ENCODE data around the gene CBX2. TPM values are rescaled to one million over a fixed set of nuclear protein-coding genes. Genes with fewer than 3 reads are reported as not detected.
A peak's percentile ranks its signal among the peaks of the same experiment; 100 is the strongest.

Gene CBX2
- total RNA-seq, 1 donor from 2014 or later: 5.7 TPM

DNA sequence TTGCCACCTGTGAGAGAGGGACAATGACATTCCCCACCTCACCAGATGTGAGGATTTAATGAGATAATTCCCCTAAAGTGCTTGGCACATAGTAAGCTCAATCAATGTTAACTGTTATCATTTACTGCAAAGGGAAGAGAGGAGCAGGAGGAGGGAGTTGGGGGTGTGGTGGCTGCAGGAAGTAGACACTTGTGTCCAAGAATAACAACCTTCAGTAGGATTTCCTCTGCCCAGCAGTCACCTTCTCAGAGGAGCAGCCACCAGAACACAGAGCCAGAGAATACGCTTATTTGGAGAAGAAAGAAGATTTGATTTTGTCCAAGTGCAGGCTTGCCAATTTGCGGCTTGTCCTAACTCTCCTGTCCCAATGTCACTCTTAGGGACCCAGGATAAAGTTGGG is 51.1 kb downstream of the CBX2 start:
- peaks cover 5 to 12% (median 8%) of the 10 kb centered on the region in 3 donors for H3K4me1 ChIP-seq (ENCODE audit: control insufficient read depth in 3 of 3, insufficient read depth in 3 of 3, low read length in 3 of 3)
- H3K9me3 ChIP-seq (ENCODE audit: control insufficient read depth in 3 of 3, low read length in 3 of 3): no peaks in the 10 kb centered on the region
- H3K27ac ChIP-seq (ENCODE audit: low read depth, low read length): no peak overlapping the region
- H3K4me3 ChIP-seq (ENCODE audit: low read length in 3 of 3): no peak overlapping the region
- H3K27me3 ChIP-seq (ENCODE audit: control insufficient read depth in 3 of 3, insufficient read depth in 3 of 3, low read length in 3 of 3): peaks cover 20 to 28% (median 24%) of the 10 kb centered on the region in 3 donors
- no peak overlapping the region for H3K9ac ChIP-seq (ENCODE audit: low read depth in 1 of 3, low read length in 3 of 3)
- peaks cover 0 to under 1% (median 0%) of the 10 kb centered on the region in 3 donors for H3K36me3 ChIP-seq (ENCODE audit: control insufficient read depth in 3 of 3, insufficient read depth in 3 of 3, low read length in 3 of 3)

DNA sequence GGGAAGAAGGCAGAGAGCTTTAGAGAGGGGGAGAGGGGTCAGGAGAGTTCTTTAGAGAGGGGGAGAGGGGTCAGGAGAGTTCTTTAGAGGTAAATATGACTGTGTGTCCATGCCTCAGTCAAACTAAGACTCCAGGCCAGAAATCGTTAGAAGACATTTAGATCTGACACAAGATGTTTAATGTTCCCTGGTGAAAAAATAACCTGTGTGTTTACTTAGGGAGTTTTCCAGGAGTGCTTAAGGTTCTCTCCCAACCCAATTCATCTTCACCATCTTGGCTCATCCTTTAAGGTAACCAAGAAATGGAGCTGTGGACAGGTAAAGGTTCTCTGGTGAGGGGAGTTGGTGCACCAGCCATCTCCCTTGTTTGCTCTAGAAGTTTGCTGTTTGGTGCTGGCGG is 51.5 kb downstream of the CBX2 start:
- Histone ChIP-seq H3K4me3 (ENCODE audit: low read length in 3 of 3) (no peak overlapping the region), H3K9me3 (ENCODE audit: control insufficient read depth in 3 of 3, low read length in 3 of 3) (no peaks in the 10 kb centered on the region), H3K27me3 (ENCODE audit: control insufficient read depth in 3 of 3, insufficient read depth in 3 of 3, low read length in 3 of 3) (peaks cover 20 to 25% (median 24%) of the 10 kb centered on the region in 3 donors), H3K36me3 (ENCODE audit: control insufficient read depth in 3 of 3, insufficient read depth in 3 of 3, low read length in 3 of 3) (peaks cover 0 to 2% (median under 1%) of the 10 kb centered on the region in 3 donors), H3K27ac (ENCODE audit: low read depth, low read length) (no peak overlapping the region), H3K9ac (ENCODE audit: low read depth in 1 of 3, low read length in 3 of 3) (no peak overlapping the region), H3K4me1 (ENCODE audit: control insufficient read depth in 3 of 3, insufficient read depth in 3 of 3, low read length in 3 of 3) (peaks cover 5 to 12% (median 8%) of the 10 kb centered on the region in 3 donors)

DNA sequence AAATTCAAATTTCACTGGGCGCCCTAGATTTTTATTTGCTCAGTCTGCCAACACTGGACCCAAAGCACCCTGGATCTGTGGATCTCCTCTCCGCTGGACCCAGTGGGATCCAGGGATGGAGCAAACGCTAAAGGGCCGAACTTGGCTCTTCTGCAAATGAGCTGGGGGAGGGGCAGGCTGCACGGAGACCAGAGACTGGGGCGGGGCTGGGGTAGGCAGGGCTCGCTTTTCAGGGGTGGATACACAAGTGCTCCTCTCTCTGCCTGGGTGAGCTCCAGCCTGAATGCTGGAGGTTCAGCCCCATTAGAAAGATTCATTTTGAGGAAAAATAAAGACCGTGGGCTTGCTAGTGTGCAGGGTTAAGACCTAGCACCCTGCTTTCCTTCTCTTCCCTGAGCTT is 52.4 kb downstream of the CBX2 start:
- Histone ChIP-seq H3K36me3 (ENCODE audit: control insufficient read depth in 3 of 3, insufficient read depth in 3 of 3, low read length in 3 of 3) (peaks cover 4 to 10% (median 5%) of the 10 kb centered on the region in 3 donors), H3K4me3 (ENCODE audit: low read length in 3 of 3) (no peak overlapping the region), H3K27ac (ENCODE audit: low read depth, low read length) (no peak overlapping the region), H3K9me3 (ENCODE audit: control insufficient read depth in 3 of 3, low read length in 3 of 3) (no peaks in the 10 kb centered on the region), H3K27me3 (ENCODE audit: control insufficient read depth in 3 of 3, insufficient read depth in 3 of 3, low read length in 3 of 3) (peaks cover 14 to 22% (median 20%) of the 10 kb centered on the region in 3 donors), H3K4me1 (ENCODE audit: control insufficient read depth in 3 of 3, insufficient read depth in 3 of 3, low read length in 3 of 3) (peaks cover 5 to 12% (median 8%) of the 10 kb centered on the region in 3 donors), H3K9ac (ENCODE audit: low read depth in 1 of 3, low read length in 3 of 3) (no peak overlapping the region)

DNA sequence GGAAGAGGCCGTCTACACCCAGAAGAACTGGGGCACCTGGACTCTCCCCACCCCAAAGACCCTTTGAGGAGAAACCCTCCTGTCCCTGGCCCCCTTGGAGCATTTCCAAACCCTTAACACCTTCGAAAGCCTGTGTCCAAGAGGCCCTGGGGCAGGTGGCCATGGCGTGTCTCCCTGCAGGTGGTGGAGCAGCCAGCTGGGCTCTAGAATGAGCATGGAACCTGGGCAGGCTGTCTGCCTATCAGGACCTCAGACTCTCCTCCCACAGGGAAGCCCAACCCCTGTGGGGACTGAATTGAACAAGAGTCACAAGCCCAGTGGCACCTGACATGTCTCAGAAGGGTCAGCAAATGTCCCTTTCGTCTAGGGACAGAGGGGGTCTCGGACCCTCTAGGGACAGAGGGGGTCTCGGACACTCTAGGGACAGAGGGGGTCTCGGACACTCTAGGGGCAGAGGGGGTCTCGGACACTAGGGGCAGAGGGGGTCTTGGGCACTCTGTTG is 52.9 kb downstream of the CBX2 start:
- no peaks in the 10 kb centered on the region for H3K9me3 ChIP-seq (ENCODE audit: control insufficient read depth in 3 of 3, low read length in 3 of 3)
- no peak overlapping the region for H3K9ac ChIP-seq (ENCODE audit: low read depth in 1 of 3, low read length in 3 of 3)
- peaks cover 4 to 10% (median 5%) of the 10 kb centered on the region in 3 donors for H3K36me3 ChIP-seq (ENCODE audit: control insufficient read depth in 3 of 3, insufficient read depth in 3 of 3, low read length in 3 of 3)
- H3K4me3 ChIP-seq (ENCODE audit: low read length in 3 of 3): no peak overlapping the region
- peaks cover 5 to 12% (median 8%) of the 10 kb centered on the region in 3 donors for H3K4me1 ChIP-seq (ENCODE audit: control insufficient read depth in 3 of 3, insufficient read depth in 3 of 3, low read length in 3 of 3)
- no peak overlapping the region for H3K27ac ChIP-seq (ENCODE audit: low read depth, low read length)
- H3K27me3 ChIP-seq (ENCODE audit: control insufficient read depth in 3 of 3, insufficient read depth in 3 of 3, low read length in 3 of 3): peaks cover 14 to 17% (median 17%) of the 10 kb centered on the region in 3 donors

DNA sequence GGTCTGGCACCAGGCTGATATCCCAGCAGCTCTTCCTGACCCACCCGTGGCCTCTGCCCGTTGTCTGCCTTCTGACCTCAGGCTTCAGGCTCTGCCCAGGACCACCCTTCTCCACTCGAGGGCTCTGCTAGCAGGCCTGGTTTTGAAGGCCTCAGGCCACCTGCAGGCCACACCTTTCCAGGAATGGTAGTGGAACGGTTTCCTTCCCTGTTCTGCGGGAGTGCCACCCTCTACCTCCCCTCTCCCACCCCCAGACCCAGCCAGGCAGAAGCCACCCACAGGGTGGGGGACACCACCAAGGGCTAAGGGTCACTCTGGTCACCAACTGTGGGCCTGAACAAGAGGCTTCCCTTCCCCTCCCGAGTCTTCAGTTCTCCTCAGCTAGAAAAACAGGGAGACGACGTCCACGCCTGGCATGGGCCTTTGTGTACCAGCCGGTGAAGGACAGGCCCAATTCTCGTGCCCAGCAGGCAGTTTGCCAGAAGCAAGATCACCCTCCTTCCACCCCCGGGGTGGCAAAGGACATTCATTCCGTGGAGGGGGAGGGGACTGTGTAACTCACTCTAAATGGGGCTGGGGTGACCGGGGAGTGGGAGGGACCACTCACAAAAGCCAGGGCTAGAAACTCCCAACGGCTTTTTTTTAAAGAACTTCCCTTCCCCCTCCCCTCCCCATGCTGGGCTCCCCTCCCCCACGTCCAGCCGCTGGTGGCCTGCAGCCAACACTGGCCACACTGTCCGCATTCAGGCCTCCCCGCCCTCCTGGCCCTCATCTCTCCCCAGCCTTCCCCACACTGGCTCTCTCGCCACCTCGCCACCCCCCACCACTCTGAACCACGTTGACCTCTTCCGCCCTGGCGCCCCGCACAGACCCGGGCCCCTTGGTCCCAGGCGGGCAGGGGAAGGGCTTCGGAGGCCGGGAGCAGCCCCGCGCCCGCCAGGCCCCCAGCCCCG is 53.6 kb downstream of the CBX2 start:
- Histone ChIP-seq H3K9me3 (ENCODE audit: control insufficient read depth in 3 of 3, low read length in 3 of 3) (no peaks in the 10 kb centered on the region), H3K27me3 (ENCODE audit: control insufficient read depth in 3 of 3, insufficient read depth in 3 of 3, low read length in 3 of 3) (peaks cover 9 to 12% (median 12%) of the 10 kb centered on the region in 3 donors), H3K4me1 (ENCODE audit: control insufficient read depth in 3 of 3, insufficient read depth in 3 of 3, low read length in 3 of 3) (peaks cover 8 to 17% (median 9%) of the 10 kb centered on the region in 3 donors), H3K27ac (ENCODE audit: low read depth, low read length) (no peak overlapping the region), H3K36me3 (ENCODE audit: control insufficient read depth in 3 of 3, insufficient read depth in 3 of 3, low read length in 3 of 3) (peaks cover 4 to 10% (median 5%) of the 10 kb centered on the region in 3 donors), H3K4me3 (ENCODE audit: low read length in 3 of 3) (peak overlapping the region in 1 of 3 donors; percentile 35), H3K9ac (ENCODE audit: low read depth in 1 of 3, low read length in 3 of 3) (peak overlapping the region in 1 of 3 donors; percentile 62)

DNA sequence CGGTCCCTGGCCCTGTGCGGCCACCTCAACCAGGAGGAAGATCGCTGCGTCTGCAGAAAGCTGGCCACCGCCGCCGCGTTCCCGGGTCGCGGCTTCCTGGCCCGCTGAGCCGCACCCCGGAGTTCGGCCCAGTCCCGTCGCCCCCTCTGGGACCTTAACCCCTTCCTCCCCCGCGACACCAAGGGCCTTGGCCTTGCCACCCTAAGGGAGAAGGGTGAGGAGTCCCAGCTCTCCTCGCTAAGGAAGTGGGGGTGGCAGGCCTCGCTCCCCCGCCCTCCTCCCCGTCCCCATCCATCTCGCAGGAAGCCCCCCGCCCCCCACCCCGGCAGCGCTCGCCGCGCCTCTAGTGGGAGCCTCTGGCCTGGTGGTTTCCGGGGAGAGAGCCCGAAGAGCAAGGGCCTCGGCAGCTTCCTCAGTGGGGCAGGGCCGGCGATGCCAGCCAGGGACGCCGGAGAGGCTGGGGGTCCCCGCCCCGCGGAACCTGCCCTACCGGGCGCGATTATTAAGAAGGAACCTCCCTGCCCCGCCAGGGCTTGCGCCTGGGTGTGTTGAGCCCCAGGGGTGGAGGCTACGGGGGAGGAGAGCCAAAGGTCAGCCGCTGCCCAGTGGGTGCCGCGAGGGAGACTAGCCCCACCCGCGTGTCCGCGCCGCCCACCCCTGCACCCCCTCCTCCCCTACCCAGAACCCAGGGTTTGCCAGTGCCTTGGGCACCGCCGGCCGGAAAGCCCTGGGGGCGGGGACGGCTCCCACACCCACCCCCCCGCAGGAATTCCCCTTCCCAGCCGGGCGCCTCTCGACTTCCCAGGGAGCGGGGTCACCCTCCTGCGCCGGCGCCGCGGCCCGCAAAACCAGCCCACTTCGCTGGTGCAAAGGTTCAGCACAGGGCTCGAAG is 54.5 kb downstream of the CBX2 start:
- peak overlapping the region in 1 of 3 donors; percentile 35 for H3K4me3 ChIP-seq (ENCODE audit: low read length in 3 of 3)
- no peaks in the 10 kb centered on the region for H3K9me3 ChIP-seq (ENCODE audit: control insufficient read depth in 3 of 3, low read length in 3 of 3)
- peaks cover 4 to 10% (median 5%) of the 10 kb centered on the region in 3 donors for H3K36me3 ChIP-seq (ENCODE audit: control insufficient read depth in 3 of 3, insufficient read depth in 3 of 3, low read length in 3 of 3)
- H3K9ac ChIP-seq (ENCODE audit: low read depth in 1 of 3, low read length in 3 of 3): peak overlapping the region in 1 of 3 donors; percentile 62
- H3K27ac ChIP-seq (ENCODE audit: low read depth, low read length): no peak overlapping the region
- H3K4me1 ChIP-seq (ENCODE audit: control insufficient read depth in 3 of 3, insufficient read depth in 3 of 3, low read length in 3 of 3): peaks cover 15 to 27% (median 18%) of the 10 kb centered on the region in 3 donors
- H3K27me3 ChIP-seq (ENCODE audit: control insufficient read depth in 3 of 3, insufficient read depth in 3 of 3, low read length in 3 of 3): peaks cover under 1 to 4% (median 3%) of the 10 kb centered on the region in 3 donors

DNA sequence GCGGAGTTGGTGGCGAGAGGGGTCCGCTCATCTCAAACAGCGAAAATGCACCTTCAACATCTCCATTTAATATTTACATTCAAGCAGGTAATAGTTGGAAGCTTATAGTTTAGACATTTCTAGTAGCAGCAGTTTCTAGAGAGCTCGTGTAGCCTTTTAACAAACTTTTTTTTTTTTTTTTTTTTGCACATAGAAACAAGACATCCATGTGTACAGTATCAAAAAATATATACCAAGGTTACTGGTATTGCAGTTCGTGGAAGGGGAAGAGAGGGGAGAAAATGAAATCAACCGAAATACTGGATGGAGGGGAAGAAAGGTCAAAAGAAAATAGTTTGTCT is 55.1 kb downstream of the CBX2 start:
- Histone ChIP-seq H3K27ac (ENCODE audit: low read depth, low read length) (no peak overlapping the region), H3K9ac (ENCODE audit: low read depth in 1 of 3, low read length in 3 of 3) (no peak overlapping the region), H3K36me3 (ENCODE audit: control insufficient read depth in 3 of 3, insufficient read depth in 3 of 3, low read length in 3 of 3) (peaks cover 4 to 10% (median 5%) of the 10 kb centered on the region in 3 donors), H3K4me1 (ENCODE audit: control insufficient read depth in 3 of 3, insufficient read depth in 3 of 3, low read length in 3 of 3) (peaks cover 21 to 33% (median 24%) of the 10 kb centered on the region in 3 donors), H3K4me3 (ENCODE audit: low read length in 3 of 3) (no peak overlapping the region), H3K9me3 (ENCODE audit: control insufficient read depth in 3 of 3, low read length in 3 of 3) (no peaks in the 10 kb centered on the region), H3K27me3 (ENCODE audit: control insufficient read depth in 3 of 3, insufficient read depth in 3 of 3, low read length in 3 of 3) (peaks cover 0 to 4% (median 0%) of the 10 kb centered on the region in 3 donors)

DNA sequence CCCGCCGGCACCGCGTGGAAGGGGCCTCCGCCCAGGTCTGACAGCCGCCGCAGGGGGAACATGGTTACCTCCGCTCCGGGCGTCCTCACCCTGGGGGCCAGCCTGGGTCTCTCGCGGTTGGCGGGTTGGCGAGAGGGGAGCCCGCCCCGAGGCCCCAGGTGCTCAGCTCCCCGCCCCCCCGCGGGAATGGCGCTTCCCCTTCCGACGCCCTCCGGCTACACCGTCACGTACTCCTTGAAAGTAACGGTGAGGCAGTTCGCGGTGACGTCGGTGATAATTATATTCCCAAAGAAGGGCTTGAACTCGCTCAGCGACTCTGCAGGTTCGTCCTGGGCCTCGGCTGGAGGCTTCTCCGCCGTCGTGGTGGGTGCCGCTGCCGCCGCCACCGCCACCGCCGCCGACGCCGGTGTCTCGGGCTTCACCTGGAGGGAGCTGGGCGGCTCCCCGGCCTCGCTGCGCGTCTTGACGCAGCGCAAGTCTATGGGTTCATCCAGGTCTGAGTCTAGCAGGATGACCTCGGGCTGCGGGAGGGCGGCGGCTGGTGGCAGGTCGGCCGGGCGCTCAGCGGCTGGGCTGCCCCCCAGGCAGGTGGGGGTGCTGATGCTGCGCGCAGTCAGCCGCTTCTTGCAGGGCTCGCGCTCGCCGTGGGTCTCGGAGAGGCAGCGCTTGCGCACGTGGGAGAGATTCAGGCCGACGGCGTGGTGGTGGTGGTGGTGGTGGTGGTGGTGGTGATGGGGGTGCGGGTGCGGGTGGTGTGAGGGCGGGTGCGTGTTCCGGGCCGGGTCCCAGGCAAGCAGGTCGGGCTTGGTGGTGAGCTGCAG is 56.0 kb downstream of the CBX2 start:
- Histone ChIP-seq H3K4me1 (ENCODE audit: control insufficient read depth in 3 of 3, insufficient read depth in 3 of 3, low read length in 3 of 3) (peaks cover 22 to 35% (median 29%) of the 10 kb centered on the region in 3 donors), H3K27ac (ENCODE audit: low read depth, low read length) (no peak overlapping the region), H3K9ac (ENCODE audit: low read depth in 1 of 3, low read length in 3 of 3) (no peak overlapping the region), H3K9me3 (ENCODE audit: control insufficient read depth in 3 of 3, low read length in 3 of 3) (no peaks in the 10 kb centered on the region), H3K27me3 (ENCODE audit: control insufficient read depth in 3 of 3, insufficient read depth in 3 of 3, low read length in 3 of 3) (peaks cover 0 to 4% (median 0%) of the 10 kb centered on the region in 3 donors), H3K4me3 (ENCODE audit: low read length in 3 of 3) (no peak overlapping the region), H3K36me3 (ENCODE audit: control insufficient read depth in 3 of 3, insufficient read depth in 3 of 3, low read length in 3 of 3) (peaks cover 4 to 10% (median 5%) of the 10 kb centered on the region in 3 donors)

Data from skeletal muscle tissue (tissue), 4 donors.